Skin epidermis (tissue), 12 donors: ENCODE results near the gene SPECC1.
A peak's percentile ranks its signal among the peaks of the same experiment; 100 is the strongest.
"Not testable (repeated sequence)": the region's sequence is repeated elsewhere in the genome, so short reads cannot be mapped to it uniquely, and the experiment has no call there.

Source experiments
- H3K27ac ChIP-seq, 21 experiments: fragments of 200-600 bp; sonication (generic) in 11 of 21; one replicate each; pipeline ENCODE4 v1.5.0; 2020; ENCODE audit warnings: mild to moderate bottlenecking in 3 of 21, inconsistent platforms in 2 of 21, moderate library complexity in 2 of 21
- H3K4me3 ChIP-seq, 7 experiments: fragments of 200-600 bp; sonication (generic) in 2 of 7; one replicate each; pipeline ENCODE4 v1.5.0; 2020; ENCODE audit warnings: inconsistent platforms in 2 of 7, mild to moderate bottlenecking in 2 of 7, moderate library complexity in 1 of 7

The SPECC1 gene

DNA sequence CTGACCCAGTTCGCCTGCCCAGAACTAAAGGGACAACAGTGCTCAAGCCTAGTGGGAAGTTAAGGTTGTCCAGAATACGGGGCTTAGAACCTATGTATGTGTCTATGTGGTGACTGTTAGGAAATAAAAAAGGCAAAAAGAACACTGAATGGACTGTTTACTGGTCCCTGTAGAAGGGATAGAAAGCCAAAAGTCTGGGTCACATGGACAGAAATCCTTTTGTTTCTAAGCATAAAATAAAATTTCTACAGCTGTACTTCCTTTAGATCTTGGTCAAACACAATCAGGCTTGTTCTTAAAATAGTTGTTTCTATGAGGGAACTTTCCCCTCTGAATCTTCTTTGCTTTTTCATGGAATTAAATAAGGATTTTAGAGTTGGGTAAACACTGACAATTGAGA lies 245.4 kb downstream of the SPECC1 start:
- H3K27ac ChIP-seq = no peak overlapping the region
- no peak overlapping the region for H3K4me3 ChIP-seq

DNA sequence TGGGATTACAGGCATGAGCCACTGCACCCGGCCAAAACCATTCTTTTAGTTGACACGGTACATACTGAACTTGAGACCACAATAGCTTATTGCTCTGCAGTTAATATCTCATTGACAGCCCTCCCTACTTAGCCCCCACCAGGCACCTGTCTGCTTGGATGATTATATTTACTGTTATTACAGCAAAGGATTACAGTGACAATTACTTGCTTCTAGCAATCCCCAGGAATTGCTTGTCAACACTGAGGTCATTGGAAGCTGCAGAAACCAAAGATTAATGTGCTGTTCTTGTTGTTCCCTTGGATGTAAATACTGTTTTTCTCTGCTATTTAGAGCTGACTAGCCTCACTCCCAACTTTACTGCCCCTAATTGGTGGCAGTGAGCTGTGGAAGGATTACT lies 247.0 kb downstream of the SPECC1 start:
- H3K4me3 ChIP-seq = no peak overlapping the region
- H3K27ac ChIP-seq = no peak overlapping the region

DNA sequence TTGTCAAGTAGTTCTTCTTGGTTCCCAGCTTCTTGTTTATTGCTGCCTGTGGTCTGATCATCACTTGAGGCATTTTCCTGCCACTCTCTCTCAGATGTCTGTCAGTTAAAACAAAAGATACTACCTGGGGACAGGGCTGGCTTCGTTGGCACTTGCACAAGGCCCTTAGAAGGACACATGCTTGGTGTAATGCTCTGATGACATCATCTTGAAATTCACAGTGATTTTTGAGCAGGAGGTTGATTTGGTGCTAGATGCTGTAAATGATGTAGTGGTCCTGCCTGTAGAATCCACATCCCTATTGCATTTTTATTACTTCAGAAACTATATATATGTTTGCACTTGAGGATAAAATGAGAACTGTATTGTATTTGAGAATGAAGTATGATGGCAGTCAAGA lies 247.8 kb downstream of the SPECC1 start:
- H3K4me3 ChIP-seq = no peak overlapping the region

DNA sequence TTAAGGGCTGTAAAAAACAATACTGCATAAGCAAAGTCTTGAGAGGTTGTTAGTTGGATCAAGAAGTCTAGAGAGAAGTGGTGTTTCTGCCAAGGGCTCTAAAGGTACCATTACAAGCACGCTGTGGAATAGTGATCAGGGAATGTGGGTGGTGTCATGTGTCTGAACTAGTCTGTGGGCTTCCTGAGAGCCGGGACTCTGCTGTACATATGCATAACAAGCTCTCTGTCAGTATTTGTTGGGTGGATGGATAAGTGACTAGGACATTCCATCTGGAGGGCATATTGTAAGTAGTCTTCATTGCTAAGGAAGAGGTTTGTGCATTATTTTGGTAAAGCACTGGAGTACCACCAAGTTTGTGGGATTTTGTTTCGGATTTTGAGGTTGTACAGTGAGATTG lies 248.6 kb downstream of the SPECC1 start:
- H3K4me3 ChIP-seq = no peak overlapping the region
- H3K27ac ChIP-seq = no peak overlapping the region

More for the DNA sequence above, 247.8 kb downstream of the SPECC1 start:
- H3K27ac ChIP-seq = no peak overlapping the region

DNA sequence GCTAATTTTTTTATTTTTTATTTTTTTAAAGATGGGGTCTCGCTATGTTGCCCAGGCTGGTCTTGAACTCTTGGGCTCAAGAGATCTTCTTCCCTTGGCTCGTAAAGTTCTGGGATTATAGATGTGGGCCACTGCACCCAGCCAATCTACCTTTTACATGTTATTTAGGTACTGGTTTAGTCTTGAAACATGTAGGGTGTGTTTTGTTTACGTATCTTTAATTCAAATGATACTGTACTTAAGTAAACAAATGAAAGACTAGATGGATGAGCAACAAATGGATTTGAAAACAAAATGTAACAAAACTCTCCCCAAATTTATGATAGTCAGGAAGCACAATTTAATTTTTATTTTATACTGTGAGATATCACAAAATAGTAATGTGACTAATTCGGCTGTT lies 250.5 kb downstream of the SPECC1 start:
- Histone ChIP-seq H3K4me3 (no peak overlapping the region), H3K27ac (no peak overlapping the region)

DNA sequence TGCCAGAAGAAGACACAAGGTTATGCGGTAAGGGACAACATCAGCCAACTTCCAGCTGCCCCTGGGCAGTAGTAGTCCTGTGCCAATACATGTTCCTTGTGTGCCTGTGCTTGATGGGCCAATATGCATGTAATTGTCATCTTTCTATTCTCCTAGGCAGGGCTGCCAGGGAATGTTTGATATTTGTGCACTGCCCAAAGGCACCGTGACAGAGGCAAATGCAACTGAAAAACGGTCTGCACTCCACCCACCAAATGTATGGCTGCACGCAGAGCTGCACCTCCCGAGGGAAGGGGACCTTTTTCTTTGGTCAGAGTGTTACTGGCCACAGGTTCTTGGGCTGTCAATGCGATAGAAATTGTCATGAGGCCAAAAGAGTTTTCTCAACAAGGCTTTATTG lies 251.1 kb downstream of the SPECC1 start:
- no peak overlapping the region for H3K4me3 ChIP-seq
- no peak overlapping the region for H3K27ac ChIP-seq

DNA sequence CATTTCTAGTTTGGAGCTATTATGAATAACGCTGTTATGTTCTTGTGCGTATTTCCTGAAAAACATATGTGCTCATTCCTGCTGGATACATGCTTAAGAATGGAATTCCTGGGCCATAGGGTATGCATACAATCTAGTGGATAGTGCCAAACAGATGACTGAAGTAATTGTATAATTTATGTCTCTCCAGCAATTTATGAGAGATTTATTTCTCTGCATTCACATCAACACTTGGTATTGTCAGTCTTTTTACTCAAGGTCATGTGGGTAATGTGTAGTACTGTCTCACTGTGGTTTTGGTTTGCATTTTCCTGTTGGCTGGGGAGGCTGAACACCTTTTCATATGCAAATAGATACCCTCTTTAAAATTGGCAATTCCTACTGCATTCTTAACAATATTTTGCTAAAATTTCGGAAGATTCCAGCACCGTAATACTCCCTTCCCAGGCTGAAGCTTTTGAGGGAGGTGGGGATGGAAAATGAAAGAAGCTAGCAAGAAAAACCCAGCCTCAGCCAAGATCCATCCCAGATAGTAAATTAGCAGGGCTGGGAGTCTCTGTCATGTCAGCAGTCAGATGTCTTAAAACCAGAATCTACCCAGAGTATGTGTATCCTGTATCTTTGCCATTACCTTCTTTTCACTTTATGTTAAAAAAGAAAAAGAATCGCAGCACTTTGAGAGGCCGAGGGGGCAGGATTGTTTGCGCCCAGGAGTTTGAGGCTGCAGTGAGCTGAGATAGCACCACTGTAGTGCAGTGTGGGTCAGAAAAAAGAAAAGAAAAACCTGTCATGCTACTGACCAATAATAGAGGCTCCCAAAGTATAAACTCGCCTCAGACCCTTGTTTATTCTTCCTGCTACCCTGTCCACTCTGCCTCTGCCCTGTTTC lies 253.3 kb downstream of the SPECC1 start:
- Histone ChIP-seq H3K27ac (no peak overlapping the region), H3K4me3 (no peak overlapping the region)

DNA sequence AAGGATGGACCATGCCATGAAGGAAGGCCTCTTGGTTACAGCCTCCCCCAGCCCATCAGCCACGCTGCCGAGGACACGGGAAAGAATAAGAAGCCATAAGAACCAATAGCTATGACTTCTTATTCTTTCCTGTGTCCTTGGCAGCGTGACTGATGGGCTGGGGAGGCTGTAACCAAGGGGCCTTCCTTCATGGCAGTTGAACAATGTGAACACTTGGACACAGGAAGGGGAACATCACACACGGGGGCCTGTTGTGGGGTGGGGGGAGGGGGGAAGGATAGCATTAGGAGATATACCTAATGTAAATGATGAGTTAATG lies 253.9 kb downstream of the SPECC1 start:
- not testable (repeated sequence) for H3K27ac ChIP-seq, H3K4me3 ChIP-seq

DNA sequence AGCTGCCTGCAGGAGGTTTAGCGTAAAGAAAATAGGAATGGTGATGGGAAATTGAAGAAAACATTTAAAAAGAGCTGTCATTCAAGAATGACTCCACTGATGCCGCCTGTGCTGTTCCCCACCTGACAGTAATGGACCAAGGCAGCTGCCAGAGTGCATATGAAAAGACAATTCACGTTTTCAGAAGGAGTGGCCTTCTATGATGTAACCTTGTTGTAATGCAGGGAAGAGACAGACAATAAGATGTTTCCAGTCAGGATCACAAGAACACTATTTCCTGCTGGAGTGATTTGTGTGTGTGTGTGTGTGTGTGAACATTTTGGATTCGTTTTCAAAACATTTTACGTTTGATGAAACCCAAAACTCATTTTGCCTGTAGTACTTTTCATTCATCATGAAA lies 254.4 kb downstream of the SPECC1 start:
- H3K4me3 ChIP-seq = no peak overlapping the region
- no peak overlapping the region for H3K27ac ChIP-seq

DNA sequence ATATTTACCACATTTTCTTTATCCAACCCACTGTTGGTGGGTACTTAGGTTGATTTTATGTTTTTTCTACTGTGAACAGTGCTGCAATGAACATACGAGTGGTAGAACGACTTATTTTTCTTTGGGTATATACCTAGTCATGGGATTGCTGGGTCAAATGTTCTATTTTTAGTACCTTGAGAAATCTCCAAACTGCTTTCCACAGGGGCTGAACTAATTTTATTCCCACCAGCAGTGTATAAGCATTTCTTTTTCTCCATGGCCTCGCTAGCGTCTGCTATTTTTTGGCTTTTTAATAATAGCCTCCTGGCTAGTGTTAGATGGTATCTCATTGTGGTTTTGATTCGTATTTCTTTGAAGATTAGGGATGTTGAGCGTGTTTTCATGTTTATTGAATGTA lies 255.8 kb downstream of the SPECC1 start:
- Histone ChIP-seq H3K4me3 (no peak overlapping the region), H3K27ac (no peak overlapping the region)

DNA sequence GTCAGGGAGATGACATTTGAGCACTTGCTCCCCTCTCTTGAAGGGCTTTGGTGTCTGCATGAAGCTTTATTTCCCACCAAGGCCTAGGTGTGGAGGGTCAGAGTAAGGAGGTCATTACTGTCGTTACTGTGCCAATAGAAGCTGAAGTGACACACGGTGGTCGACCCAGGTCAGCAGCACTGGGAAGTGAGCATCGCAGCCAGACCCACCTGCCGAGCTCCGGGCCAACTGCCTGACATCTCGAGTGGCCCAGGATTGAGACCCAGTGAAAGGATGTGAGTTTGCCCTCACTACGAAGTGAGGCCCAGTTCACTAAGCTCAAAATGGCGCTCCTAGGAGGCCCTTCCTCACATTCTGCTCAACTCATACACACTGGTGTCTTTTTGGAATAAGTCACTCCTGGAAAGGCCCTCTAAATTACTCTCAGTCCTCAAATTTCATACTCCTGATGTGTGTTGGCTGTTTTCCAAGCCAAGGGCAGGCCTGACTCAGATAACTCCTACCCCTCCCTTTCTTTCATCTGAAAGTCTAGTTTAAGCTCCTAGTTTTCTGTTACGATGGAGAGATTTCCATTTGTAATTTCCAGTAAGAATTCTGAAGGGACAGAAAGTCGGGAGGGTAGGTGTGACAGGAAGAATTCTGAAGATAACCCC lies 257.8 kb downstream of the SPECC1 start:
- Histone ChIP-seq H3K27ac (peak overlapping the region in 2 of 21 experiments; percentile 1 to 5), H3K4me3 (no peak overlapping the region)

DNA sequence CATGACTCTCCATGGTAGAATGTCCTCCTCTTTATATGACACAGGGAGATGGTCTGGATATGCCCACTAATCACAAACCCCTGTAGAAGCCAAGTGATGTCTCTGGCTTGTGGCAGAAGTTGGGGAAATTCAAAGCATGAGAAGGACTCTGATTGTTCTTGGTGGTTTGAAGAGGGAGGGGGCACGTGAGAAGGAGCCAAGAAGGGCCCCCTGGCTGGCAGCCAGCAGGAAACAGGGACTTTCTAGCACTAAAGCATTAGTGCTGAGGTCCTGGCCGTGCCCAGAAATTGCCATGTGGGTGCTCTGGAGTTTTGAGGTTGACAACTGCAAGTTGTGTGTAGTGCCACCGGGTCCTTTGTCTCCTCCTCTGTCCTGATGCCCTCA lies 258.3 kb downstream of the SPECC1 start:
- Histone ChIP-seq H3K4me3 (no peak overlapping the region), H3K27ac (peak overlapping the region in 1 of 21 experiments; percentile 1)

DNA sequence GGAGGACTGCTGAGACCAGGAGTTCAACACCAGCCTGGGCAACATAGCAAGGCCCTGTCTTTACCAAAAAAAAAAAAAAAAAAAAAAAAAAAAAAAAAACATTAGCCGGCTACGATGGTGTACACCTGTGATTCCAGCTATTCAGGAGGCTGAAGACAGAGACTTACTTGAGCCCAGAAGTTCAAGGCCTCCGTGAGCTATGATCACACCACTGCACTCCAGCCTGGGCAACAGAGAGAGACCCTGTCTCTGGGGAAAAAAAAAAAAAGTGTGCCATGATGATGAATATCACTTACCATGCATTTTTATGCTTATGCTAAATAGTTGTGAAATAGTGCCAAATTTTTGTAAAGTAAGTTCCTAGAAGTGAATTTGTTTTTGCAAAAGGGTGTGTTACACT lies 261.2 kb downstream of the SPECC1 start:
- no peak overlapping the region for H3K4me3 ChIP-seq
- no peak overlapping the region for H3K27ac ChIP-seq

DNA sequence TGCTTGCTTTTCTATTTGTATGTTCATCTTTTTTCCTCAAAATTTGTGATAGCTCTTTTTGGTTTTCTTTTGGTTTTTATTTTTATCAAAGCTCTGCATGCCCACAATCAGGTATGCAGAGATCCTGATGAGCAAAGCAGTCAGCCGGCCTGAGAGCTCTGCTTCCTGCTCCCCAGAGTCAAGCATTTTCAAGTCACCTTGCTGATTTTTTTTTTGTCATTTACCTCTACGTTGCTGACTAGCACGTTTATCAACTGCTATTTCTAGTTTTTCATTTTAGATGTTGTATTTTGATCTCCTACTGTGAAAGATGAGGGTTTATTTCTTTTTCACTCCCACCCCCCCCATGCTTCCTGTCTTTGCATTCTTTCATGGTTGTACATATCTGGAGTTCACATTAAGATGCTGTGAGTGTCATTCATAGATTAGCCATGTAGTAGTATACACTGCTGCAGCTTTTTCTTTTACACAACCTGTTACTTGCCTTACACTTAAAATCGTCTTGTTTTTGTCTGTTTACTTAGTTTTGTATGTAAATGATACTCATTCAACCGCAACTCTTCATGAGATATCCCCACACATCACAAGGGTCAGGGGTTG lies 262.0 kb downstream of the SPECC1 start:
- Histone ChIP-seq H3K4me3 (no peak overlapping the region), H3K27ac (no peak overlapping the region)

DNA sequence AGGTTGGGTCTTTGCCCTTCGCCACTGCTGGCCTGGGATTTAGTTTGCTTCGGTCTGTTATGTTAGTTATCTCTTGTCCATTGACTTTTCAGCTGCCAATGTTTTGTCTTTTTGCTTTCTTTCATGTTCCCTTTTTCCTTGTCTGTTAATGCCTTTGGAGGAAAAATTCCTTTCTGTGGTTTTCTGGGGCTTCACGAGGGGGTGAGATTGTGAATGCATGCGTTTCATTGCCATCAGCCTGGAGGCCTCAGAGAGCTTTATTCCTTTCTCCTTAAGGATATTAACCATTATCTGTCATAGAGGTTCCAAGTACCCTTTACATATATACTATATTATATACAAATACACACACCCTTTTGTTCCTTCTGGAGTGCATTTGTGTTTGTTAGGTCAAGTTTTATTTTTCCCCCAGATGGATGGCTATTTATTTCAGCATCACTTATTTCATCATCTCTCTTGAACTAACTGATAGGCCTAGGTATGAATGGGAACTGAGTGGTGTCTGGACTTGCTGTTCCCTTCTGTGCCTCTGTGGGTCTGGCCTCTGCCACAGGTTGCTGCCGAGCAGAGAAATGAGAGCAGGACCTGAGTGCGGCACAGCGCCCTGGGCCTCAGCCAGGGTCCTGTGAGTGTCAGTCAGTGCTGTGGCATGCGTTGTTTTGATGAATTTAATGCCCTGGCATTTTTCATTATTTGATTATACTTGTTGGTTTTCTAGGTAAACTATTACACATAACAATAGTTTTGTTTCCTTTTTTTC lies 264.8 kb downstream of the SPECC1 start:
- Histone ChIP-seq H3K4me3 (no peak overlapping the region), H3K27ac (no peak overlapping the region)

DNA sequence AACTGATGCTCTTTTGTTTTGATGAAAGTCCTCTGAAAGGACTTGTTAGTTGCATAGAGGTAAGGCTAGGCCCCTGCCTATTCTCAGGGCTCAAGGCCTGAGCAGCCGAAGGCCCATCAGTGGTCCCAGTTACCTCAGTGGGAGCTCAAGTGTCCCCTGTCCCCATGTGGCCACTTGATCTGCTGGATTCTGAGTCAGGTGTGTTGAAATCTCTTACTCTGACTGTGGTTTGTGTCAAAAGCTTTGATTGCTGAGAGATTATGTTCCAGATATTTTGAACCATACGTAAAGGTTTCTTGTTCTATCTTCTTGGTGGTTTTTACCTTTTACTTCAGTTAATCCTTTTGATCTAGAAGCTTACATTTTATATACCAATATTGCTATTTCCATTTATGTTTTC lies 266.5 kb downstream of the SPECC1 start:
- H3K27ac ChIP-seq = no peak overlapping the region
- no peak overlapping the region for H3K4me3 ChIP-seq

DNA sequence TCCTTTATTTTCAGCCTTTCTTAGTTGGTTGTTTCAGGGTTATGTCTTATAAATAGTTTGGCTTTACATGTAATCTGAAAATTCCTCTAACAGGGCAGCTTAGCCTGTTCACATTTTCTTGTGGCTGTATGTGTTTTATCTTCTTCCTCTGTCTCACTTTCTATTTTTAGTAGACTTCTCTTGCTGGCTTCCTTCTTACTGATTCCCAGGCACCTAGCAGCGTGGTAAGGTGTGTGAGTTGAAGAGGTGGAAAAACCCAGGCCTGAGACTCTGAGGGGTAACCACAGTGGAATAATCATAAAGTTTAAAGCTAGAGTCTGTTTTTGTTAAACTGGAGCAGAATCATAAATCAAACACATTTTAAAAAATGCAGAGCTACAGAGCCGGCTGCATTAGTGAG lies 267.3 kb downstream of the SPECC1 start:
- H3K27ac ChIP-seq = peak overlapping the region in 2 of 21 experiments; percentile 10 to 24
- no peak overlapping the region for H3K4me3 ChIP-seq

DNA sequence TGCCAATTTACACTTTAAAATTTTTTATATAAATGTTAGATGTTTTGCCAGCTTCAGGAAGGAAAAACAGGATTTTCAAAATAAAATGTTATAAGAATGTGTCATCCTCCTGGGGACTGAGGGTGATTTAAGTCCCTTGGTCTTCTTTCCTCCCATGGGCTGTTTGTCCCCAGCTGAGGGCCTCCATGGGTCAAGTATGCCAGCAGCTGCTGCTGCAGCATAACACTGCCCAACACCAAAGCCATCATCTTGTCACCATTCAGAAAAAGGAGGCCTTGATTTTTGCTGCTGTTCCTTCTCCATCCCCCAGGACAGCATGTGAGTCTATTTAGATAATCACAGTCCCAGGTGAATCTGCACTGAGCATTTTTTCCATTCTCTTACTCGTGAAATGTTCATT lies 269.6 kb downstream of the SPECC1 start:
- Histone ChIP-seq H3K27ac (no peak overlapping the region), H3K4me3 (no peak overlapping the region)

DNA sequence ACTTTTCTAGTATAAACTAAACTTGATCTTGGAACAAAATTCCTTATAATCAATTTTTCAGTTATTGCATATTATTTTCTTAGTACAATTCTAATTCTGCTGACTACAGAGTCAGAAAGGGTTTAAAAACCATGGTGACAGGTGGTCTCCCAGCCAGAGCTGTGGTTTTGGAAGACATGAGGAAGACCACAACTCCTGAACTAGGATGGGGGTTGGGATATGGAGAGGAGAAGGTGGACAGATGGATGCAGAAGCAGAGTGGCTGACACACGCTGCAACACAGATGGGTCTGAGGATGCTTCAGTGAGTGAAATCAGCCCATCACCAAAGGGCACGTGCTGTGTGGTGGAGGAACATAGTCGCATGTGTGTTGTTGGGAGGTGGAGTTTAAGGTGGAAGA lies 270.5 kb downstream of the SPECC1 start:
- no peak overlapping the region for H3K27ac ChIP-seq
- H3K4me3 ChIP-seq = no peak overlapping the region

DNA sequence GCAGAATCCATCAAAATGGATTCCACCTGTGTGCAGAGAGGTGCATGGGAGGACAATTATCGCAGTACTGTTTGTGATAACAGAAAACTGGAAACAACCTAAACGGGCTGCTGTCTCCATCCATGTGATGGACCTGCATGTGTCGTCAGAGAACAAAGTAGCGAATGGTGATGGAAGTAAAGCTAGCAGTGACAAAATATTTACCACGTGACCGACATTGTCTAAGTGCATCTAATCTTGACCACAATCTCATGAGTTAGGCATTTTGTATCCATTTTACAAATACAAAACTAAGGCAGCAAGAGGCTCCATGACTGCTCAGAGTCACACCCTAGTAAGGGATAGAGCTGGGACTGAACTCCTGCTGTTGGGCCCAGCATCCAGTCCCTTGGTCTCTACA lies 270.9 kb downstream of the SPECC1 start:
- Histone ChIP-seq H3K27ac (no peak overlapping the region), H3K4me3 (no peak overlapping the region)

DNA sequence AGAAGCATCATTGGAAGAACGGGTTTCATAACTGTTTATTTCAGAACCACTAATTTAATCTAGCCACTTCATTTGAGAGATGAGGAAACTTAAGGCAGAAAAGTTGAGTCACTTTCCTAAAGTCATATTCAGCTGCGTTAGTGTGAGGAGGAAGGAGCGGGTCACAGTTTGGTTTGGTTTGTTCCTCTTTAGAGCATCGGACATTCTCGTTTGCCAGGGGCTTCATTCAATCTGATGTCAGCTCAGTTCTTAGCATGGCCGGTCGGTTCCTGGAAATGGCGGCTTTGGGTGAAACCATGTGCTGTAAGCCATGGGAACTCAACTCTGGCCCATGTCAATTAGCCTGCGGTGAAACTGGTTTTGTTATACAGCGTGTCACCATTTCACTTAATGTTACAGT lies 271.7 kb downstream of the SPECC1 start:
- Histone ChIP-seq H3K27ac (no peak overlapping the region), H3K4me3 (no peak overlapping the region)
